ENCODE results near the gene RNASEH2A.
A peak's percentile ranks its signal among the peaks of the same experiment; 100 is the strongest.
"Not testable (repeated sequence)": the region's sequence is repeated elsewhere in the genome, so short reads cannot be mapped to it uniquely, and the experiment has no call there.

Gene RNASEH2A

GRCh38 chr19:12842511-12842910 is 36.1 kb downstream of the RNASEH2A start:
- TF ChIP-seq, protein P1, sequence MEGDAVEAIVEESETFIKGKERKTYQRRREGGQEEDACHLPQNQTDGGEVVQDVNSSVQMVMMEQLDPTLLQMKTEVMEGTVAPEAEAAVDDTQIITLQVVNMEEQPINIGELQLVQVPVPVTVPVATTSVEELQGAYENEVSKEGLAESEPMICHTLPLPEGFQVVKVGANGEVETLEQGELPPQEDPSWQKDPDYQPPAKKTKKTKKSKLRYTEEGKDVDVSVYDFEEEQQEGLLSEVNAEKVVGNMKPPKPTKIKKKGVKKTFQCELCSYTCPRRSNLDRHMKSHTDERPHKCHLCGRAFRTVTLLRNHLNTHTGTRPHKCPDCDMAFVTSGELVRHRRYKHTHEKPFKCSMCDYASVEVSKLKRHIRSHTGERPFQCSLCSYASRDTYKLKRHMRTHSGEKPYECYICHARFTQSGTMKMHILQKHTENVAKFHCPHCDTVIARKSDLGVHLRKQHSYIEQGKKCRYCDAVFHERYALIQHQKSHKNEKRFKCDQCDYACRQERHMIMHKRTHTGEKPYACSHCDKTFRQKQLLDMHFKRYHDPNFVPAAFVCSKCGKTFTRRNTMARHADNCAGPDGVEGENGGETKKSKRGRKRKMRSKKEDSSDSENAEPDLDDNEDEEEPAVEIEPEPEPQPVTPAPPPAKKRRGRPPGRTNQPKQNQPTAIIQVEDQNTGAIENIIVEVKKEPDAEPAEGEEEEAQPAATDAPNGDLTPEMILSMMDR (IDR thresholded peaks at IDR 0.05; ENCODE audit: extremely low read depth, missing control alignments) = no peak
- no peak for DNase-seq (ENCODE audit: low spot score)

DNA sequence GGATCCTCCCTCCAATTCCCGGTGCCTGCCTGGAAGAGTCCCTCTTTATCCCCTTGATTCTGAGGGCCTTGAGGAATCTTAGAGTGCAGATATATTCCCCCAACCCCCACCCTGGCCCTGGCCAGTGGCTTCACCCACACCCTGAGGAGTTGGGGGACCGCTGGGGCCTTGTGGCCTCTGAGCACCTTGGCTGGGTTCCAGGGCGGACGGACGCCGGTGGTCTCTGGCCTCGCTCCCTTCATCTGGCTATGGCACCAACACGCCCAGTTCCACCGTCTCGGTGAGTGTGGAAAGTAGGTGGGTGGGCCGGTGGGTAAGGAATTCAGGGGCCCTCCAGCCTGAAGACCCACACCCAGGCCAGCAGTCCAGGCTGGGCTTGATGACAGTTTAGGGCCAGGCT is 36.9 kb downstream of the RNASEH2A start:
- TF ChIP-seq, protein P1 (IDR thresholded peaks at IDR 0.05; ENCODE audit: extremely low read depth, missing control alignments) = no peak
- no peak for DNase-seq (ENCODE audit: low spot score)

- TF ChIP-seq, protein P1 (IDR thresholded peaks at IDR 0.05; ENCODE audit: extremely low read depth, missing control alignments) = no peak
- DNase-seq (ENCODE audit: low spot score) = no peak
These were observed 37.8 kb downstream of the RNASEH2A start for GRCh38 chr19:12843999-12844732.

GRCh38 chr19:12846613-12847012 is 40.2 kb downstream of the RNASEH2A start:
- DNase-seq (ENCODE audit: low spot score) = not testable (repeated sequence)

DNA sequence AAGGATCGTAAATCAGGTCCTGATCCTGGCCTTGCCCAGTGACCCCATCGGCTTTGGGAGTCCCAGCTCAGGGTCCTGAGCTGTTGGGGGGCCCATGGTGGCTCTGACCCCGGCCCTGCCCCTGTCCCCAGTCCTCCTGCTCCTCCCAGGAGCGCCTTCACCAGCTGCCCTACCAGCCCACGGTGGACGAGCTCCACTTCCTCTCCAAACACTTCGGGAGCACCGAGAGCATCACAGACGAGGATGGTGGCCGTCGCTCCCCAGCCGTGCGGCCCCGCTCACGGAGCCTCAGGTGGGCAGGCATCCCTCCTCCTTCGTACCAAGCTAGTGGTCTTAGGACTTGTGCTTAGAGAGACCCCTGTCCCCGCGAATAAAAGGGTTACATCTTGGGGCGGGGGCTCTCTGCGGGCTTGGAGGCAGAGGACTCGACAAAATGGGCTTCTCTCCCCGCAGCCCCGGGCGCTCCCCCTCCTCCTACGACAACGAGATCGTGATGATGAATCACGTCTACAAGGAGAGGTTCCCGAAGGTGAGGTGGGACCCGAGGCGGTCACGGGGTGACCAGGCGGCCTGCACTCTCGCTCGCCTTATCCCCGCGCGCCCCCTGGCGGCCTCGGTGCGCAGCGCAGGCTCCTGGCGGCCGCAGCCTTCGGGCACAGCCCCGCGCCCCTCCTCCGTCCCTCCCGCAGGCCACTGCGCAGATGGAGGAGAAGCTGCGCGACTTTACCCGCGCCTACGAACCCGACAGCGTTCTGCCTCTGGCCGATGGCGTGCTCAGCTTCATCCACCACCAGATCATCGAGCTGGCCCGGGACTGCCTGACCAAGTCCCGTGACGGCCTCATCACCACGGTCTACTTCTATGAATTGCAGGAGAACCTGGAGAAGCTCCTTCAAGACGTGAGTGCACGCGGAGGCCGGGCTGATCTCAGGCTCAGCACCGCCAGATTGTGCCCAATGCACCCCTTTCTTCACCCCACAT is 41.1 kb downstream of the RNASEH2A start:
- DNase-seq (ENCODE audit: low spot score) = peak; percentile 94
- TF ChIP-seq, protein P1 (IDR thresholded peaks at IDR 0.05; ENCODE audit: extremely low read depth, missing control alignments) = peak; percentile 100

GRCh38 chr19:12856653-12857052 is 50.3 kb downstream of the RNASEH2A start:
- DNase-seq (ENCODE audit: low spot score) = no peak
- TF ChIP-seq, protein P1 (IDR thresholded peaks at IDR 0.05; ENCODE audit: extremely low read depth, missing control alignments) = no peak

GRCh38 chr19:12858041-12858928 is 51.9 kb downstream of the RNASEH2A start:
- TF ChIP-seq, protein P1 (IDR thresholded peaks at IDR 0.05; ENCODE audit: extremely low read depth, missing control alignments) = no peak
- no peak for DNase-seq (ENCODE audit: low spot score)
